ENCODE data around the gene SYNDIG1. TPM values are rescaled to one million over a fixed set of nuclear protein-coding genes. Genes with fewer than 3 reads are reported as not detected.

The SYNDIG1 gene
- total RNA-seq, 4 donors from 2014 or later = 0.51 to 3.4 (median 2.8) TPM; not detected in 1

- no peak for DNase-seq
- no peak for TF ChIP-seq CTCF (IDR thresholded peaks at IDR 0.05)
- TF ChIP-seq POLR2A (IDR thresholded peaks at IDR 0.05) = no peak
- H3K9me3 ChIP-seq = no peaks in the 10 kb centered on the region
- H3K4me1 ChIP-seq = no peaks in the 10 kb centered on the region
- no peaks in the 10 kb centered on the region for H3K27me3 ChIP-seq
- no peaks in the 10 kb centered on the region for H3K36me3 ChIP-seq
- intact Hi-C loops (cut with DNase I; ENCODE audit: low total_unique reads) = no loop called here
- H3K4me3 ChIP-seq = no peak overlapping the region
- H3K27ac ChIP-seq = no peak overlapping the region
Measured at GRCh38 chr20:24679448-24680047, 210.1 kb downstream of the SYNDIG1 start.

GRCh38 chr20:24681634-24682495 lies 212.4 kb downstream of the SYNDIG1 start:
- Histone ChIP-seq H3K4me3 (no peak overlapping the region), H3K27ac (no peak overlapping the region), H3K4me1 (no peaks in the 10 kb centered on the region), H3K9me3 (no peaks in the 10 kb centered on the region), H3K27me3 (no peaks in the 10 kb centered on the region), H3K36me3 (no peaks in the 10 kb centered on the region)
- DNase-seq = no peak
- TF ChIP-seq CTCF (IDR thresholded peaks at IDR 0.05) (no peak), POLR2A (IDR thresholded peaks at IDR 0.05) (no peak)
- intact Hi-C loops (cut with DNase I; ENCODE audit: low total_unique reads) = no loop called here

GRCh38 chr20:24682496-24682985 lies 213.1 kb downstream of the SYNDIG1 start:
- Histone ChIP-seq H3K36me3 (no peaks in the 10 kb centered on the region), H3K27me3 (no peaks in the 10 kb centered on the region), H3K9me3 (no peaks in the 10 kb centered on the region), H3K4me3 (no peak overlapping the region), H3K4me1 (no peaks in the 10 kb centered on the region), H3K27ac (no peak overlapping the region)
- intact Hi-C loops (cut with DNase I; ENCODE audit: low total_unique reads) = no loop called here
- TF ChIP-seq CTCF (IDR thresholded peaks at IDR 0.05) (no peak), POLR2A (IDR thresholded peaks at IDR 0.05) (no peak)
- DNase-seq = no peak

- Histone ChIP-seq H3K27me3 (no peaks in the 10 kb centered on the region), H3K27ac (no peak overlapping the region), H3K4me1 (no peaks in the 10 kb centered on the region), H3K9me3 (no peaks in the 10 kb centered on the region), H3K4me3 (no peak overlapping the region), H3K36me3 (no peaks in the 10 kb centered on the region)
- TF ChIP-seq CTCF (IDR thresholded peaks at IDR 0.05) = no peak
- TF ChIP-seq POLR2A (IDR thresholded peaks at IDR 0.05) = no peak
- DNase-seq = no peak
- intact Hi-C loops (cut with DNase I; ENCODE audit: low total_unique reads) = no loop called here
Measured at GRCh38 chr20:24683676-24684075, 214.2 kb downstream of the SYNDIG1 start.

GRCh38 chr20:24684421-24684871 lies 215.0 kb downstream of the SYNDIG1 start:
- no peak for DNase-seq
- Histone ChIP-seq H3K36me3 (no peaks in the 10 kb centered on the region), H3K4me1 (no peaks in the 10 kb centered on the region), H3K27ac (no peak overlapping the region), H3K27me3 (no peaks in the 10 kb centered on the region), H3K9me3 (no peaks in the 10 kb centered on the region), H3K4me3 (no peak overlapping the region)
- TF ChIP-seq CTCF (IDR thresholded peaks at IDR 0.05) = no peak
- no peak for TF ChIP-seq POLR2A (IDR thresholded peaks at IDR 0.05)
- intact Hi-C loops (cut with DNase I; ENCODE audit: low total_unique reads) = no loop called here

Data from uterus (tissue), 4 donors.